HS-27A (cell line): ENCODE measurements around the gene FSHR.

Experiments
- DNase-seq: peaks from one replicate; pipeline ENCODE4 v3.0.0-alpha.2; 2012; ENCODE audit warnings: low read depth, missing footprints

Gene FSHR

DNA sequence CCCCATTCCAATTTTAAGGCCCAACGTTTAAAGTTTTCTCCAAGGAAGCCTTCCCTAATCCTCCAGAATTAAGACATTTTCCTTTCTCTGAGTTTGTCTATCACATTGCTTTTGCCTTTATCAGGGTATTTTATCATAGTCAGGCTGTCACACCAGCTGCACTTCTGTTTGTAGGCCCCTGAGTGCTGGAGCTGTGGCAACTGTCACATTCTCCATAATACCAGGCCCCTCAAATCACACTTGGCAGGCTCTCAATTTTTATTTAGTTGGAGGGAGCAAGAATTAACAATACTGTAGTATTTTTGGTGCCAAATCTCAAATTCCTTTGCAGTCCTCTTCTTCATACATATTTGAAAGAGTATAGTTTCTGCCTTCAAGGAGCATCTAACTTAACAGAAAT lies 122.2 kb downstream of the FSHR start:
- no peak for DNase-seq

DNA sequence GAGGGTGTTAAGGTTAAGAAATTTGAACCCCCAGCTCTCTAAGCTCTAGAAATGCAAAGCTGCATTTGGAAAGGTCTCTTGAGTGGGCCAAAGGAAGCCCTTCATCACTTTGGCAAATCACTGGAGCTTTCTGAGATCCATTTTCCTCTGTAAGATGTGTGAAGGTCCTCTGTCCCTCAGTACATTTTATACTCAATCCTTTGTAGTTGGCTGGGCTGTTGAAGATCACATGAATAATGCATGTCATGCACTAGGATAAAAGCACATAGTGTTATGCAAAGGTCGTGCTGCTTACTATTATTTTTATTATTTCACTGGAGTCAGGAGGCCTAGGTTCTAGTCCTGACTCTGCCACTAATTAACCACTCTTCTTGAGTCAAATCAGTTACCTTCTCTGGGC lies 124.9 kb downstream of the FSHR start:
- DNase-seq, result no peak

DNA sequence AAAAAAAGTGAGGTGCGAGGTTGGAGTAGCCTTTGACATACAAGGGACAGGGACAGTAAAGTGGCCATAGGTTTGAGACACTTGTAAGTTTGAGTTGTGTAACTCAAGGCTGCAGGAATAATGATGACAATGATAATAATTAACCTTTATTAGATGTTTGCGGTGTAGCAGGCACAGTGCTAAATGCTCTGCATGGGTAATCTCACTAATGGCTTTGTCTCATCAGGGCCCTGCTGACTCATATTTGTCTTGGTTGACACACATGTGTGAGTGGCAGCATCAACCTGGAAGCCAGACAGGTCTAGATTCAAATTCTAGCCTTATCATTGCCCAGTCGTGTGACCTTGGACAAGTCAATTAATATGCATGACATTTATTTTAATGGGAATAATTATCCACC lies 126.2 kb downstream of the FSHR start:
- DNase-seq, result no peak

DNA sequence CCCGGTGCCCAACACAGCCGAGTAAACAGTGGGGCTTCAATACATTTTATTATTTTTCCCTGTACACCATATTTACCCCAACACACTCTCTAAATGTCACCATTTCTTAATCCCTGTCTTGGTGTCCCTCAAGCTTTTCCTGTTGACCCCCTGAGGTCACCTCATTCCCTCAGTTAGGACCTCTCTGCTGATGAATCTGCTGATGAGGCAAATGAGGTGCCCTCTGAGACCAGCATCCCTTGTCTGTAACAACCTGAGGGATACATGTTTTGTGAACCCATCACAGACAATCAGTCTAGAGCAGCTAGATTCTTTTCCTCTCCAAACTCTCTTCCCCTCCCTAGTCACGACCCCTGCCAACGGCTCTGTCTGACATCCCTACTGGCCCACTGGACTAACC lies 127.6 kb downstream of the FSHR start:
- no peak for DNase-seq

DNA sequence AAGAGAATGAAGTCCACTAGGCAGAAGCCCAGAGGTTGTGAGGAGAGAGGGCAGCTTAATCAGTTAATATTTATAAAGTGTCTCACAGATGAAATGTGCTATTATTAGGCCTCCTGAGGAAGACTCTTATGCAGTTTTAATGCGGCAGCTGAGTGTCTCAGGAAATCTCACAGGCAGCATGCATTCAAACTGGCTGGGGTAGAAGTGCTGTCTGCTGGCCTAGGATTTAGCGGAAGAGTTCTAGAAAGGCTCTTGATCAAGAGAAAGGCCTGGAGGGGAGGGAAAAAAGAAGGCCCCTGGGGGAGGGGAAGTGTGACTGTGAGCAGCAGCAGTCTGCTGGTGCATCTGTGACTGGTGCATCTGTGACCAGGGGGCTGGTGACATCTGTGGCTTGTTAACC lies 133.0 kb downstream of the FSHR start:
- DNase-seq, result no peak

DNA sequence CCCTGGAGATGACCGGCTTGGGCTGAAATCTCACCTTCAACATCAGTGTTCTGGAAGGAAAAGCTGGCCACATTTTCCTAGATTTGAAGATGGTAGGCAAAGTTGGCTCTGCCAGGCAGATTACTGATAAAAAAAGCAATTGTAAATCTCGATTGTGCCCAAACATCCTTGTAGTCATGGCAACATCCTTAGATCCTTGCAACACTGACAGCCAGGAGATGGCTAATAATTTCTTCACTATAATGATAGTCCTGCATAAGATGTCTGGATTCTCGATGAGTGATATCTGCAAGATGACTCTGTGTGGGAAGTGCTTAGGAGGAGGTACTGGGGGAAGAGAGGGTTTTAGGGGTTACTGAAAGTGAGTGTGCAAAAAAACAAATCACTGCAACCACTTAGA lies 149.1 kb downstream of the FSHR start:
- no peak for DNase-seq

DNA sequence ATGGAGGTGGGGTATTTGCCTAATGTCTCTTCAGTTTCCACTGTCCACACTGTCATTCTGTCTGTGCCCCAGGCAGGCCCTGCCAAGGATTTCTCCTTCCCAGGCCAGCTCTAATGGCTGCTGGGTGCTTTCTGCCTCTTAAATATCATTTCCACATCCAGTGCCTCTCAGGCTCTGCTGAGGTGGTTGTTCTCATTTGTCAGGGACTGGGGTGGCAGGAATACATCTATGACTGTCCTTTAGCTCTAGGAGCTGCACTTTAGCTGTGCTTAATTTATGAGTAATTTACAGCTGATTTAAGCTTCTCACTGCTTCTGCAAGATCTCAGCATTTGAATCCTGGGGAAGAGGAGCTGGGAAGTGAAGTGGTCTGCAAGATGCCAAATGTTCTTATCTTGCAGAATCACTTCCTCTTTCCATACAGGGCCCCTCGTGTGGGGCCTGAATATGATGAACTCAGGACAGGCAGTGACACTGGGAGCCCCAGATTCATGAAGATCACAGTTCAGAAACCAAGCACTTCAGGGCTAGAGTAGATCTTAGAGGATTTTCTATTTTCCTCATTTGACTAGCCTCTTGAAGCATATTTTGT lies 150.2 kb downstream of the FSHR start:
- no peak for DNase-seq

DNA sequence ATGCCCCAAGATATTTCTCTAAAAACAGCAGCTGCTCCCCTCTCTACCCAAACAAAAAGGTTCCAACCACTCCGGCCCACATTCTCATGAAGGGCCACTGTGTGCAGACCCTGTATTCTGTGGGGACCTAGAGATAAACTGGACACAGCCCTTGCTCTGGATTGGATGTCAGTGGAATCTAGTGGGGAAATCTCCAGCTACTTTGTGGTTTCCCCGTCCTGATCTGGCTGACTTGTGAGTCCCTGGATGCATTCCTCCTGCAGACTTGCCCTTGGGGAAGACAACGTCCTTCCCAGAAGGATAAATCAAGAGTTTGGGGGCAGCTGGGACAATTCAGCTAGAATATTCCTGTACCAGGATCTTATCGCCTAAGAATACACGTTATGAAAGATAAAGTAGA lies 151.1 kb downstream of the FSHR start:
- DNase-seq, result no peak

DNA sequence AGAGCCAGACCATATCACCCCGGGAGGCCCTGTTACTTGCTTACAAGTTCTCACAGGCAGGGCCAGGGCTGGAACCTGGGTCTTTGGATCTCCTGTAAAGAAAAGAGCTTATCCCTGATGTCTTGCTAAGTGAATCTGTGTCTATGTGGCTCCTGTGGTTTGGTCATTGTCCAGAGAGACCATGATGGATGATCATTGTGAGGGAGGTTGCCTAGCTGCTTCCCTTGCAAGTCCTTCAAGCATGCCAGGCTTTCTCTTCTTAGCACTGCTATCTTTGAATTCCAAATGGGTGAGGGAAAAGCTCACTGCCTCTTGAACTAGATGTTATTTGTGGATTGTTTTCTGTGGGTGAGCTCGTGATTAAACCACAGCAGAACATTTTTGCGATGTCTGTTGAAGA lies 151.6 kb downstream of the FSHR start:
- DNase-seq, result no peak

DNA sequence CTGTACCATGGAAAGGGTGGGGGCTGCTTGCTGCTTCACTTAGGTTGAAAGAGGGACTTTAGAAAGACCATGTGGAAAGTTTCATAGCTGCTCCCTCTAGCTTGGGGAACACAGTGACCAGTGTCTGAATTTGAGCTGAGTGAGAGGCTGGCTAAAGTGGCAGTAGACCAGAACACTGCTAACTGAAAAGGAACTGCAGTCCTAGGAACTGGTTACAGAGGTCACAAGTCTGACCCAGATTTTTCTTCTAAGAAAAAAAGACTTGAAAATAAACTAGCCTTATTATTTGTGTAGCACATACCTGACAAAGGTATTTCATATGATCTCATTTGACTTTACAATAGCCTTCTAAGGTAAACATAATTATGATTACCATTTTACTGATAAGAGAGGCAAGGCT lies 153.6 kb downstream of the FSHR start:
- DNase-seq, result no peak

DNA sequence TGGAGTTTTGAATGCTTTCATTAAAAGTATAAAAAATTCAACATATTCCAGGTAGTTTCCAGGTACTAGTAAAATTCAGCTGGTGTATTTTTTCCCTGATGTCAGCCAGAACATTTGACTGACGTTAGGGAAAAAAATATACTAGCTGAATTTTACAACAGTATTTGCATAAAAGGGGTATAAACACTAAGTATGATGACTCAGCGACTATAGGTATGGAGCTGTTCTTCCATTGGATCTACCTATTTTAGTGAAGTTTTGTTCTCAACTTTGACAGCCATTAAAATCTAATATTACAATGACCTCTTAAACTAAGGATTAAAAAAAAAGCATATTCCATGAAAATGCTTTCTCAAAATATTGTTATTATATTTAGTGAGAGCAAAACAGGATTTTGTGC lies 155.9 kb downstream of the FSHR start:
- no peak for DNase-seq

DNA sequence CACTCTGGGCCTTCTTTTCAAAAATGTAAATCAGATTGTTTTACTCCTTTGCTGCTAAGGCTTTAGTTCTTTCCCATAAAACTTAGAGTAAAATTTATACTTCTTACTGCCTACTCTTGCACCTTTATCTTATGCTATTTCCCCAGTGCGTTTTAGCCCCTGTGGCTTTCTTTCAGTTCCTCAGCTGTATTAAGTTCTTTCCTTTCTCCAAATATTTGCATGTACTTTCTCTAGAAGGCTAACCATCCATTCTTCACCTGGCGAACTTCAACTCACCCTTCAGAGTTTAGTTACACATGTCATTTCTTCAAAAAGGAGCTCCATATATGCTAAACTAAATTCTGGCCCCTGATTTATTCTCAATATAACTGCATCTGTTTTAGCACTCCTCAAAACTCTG lies 160.7 kb downstream of the FSHR start:
- DNase-seq, result no peak

DNA sequence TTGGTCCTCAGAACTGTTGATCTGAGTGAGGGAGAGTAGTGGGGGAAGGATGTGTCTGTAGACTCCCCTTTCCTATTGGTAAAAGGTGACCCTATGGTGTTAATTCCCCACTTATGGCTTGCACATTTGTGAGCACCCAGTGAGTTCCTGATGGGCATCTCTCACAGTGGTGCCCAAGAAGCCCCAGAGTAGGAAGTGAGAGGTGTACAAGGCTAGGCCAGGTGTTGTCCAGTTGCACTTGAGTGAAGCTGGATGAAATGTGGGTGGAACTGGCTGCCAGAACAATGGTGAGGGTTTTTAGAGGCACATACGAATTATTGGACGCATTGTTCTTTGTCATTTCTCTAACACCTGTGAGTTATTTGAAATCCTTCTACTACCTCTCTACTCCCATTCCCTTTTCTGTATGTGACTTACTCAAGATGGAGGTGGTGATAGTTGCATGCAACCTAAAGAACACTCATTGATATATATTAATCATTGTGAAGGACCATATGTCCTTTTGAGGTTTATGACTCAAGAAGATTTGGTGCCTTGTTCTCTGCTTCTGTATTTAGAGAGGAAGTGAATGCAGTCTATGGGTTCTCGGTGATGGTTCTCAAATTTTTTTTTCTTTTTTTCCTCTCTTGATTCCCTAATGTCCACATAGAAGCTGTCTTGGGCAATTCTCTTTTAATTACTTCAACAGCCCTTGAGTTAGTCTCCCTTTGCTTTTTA lies 162.7 kb downstream of the FSHR start:
- no peak for DNase-seq

DNA sequence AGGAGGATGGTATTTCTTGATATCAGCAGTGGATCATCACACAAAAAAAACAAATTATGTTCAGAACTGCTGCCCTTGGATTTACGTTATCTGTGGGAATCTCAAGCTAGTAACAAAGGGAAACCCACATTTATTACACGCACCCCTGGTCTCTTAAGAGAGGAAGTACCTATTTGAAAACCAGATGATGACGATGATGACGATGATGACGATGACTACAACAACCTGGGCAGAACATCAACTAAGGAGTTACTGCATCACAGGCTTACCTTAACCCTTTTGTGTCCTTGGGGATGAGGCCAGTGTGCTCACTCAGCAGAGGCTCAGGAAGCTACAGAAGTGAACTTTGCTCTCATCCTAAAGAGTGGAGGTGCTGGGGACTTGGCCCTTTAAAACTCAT lies 169.4 kb downstream of the FSHR start:
- no peak for DNase-seq

DNA sequence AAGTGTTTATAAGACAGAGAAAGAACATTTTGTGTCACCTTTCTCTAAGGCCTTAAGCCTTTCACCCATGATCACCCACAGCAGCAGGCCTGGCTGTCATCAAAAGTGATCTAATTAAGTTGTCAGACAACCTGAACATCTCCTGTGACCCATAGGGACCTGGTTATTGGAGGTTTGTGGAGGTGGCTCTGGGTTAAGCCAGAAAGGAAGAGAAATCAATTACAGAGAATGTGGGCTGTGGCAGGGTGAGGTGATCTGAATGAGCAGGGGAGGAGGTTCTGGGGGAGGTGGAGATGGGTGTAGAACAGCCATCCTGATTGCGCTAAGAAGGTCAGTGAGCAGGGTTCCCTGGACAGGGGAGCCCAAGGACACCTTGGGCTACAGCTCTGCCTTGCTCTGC lies 170.8 kb downstream of the FSHR start:
- no peak for DNase-seq

DNA sequence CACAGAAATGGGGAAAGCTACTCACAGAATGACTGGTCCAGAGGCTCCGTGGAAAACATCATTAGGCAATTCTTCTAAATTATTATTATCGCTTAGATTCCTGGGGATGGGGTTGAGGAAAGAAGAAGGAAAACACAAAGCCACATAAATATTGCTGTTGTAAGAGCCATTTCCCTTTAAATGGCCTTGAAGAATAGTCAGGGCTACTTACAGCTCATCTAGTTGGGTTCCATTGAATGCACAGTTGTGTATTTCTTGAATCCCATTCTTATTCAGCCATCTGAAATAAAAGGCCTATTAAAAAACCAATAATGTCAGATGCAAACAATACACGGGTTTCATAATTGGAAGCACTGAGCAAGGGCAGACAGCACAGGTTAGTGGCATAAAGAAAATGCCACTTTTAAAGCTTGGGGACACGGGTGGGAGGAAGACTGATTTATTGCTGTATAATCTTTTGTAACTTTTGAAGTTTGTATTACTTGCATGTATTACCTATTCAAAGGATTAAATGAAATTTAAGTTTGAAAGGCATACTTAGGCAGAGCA lies 171.4 kb downstream of the FSHR start:
- no peak for DNase-seq

DNA sequence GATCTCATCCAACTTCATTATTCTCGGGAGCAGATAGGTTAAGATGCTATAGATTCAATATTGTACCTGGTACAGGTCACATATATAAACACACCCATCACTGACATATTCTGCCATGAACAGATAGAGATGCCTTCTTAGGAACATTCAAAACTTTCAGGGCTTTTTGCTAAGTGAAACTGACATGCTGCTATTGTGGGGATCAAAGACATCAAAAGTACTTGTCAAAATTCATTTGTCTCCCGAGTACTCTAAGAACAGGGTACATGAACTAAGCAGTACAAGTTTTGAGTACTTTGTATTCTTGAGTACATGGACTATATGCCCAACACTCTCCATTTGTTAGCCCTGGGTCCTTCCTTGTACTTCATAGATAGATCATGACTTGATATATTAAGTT lies 173.5 kb downstream of the FSHR start:
- no peak for DNase-seq

DNA sequence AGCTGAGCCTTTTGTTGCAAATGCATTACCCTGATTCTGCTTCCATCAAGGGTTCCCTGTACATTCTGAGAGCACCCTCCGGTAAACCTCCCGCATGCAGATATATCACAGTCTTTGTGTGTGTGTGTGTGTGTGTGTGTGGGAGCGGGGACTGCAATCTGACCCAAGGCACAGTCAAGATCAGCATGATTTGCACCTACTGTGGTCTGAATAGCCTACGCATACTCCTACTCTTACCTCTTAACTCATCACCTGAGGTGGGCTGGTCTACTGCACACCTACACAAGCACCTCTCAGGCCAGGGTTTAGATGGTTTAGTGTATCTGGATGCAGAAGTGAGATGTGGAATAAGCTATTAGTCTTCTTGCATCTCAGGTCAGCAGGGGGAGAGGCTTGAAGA lies 174.6 kb downstream of the FSHR start:
- no peak for DNase-seq

DNA sequence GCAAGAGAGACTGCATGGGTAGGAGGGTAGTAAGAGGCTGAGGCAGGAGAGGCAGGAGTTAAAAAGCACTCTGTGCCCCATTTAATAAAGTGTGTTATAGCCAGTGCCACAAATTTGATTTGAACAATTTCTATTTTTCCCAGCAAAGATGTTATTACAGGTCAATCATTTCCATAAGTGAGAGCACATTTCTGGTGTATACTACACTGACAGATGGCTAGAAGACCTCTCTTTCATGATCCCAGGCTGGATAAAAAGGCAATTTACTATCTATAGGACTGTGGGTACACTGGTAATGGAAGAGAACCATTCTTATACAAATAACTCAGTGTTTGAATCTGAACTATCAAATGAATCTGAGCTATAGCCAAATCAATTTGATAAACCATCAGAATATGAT lies 176.2 kb downstream of the FSHR start:
- no peak for DNase-seq

DNA sequence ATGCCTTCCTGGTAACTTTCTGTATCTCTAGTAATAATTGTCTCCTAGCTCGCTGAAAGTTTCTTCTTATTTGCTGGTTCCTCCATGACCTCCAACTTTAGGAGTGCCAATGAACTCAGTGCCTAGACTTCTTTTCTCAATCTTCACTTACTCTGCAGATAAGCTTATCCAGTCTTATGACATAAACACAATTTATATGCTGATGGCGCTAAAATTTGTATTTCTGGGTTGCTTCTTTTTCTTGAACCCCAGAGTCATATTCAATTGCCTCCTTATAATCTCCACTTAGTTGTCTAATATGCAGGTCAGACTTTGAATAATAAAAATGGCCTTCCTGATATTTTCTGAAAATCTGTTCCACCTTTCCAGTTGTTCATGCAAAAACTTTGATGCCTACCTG lies 182.5 kb downstream of the FSHR start:
- DNase-seq, result no peak

DNA sequence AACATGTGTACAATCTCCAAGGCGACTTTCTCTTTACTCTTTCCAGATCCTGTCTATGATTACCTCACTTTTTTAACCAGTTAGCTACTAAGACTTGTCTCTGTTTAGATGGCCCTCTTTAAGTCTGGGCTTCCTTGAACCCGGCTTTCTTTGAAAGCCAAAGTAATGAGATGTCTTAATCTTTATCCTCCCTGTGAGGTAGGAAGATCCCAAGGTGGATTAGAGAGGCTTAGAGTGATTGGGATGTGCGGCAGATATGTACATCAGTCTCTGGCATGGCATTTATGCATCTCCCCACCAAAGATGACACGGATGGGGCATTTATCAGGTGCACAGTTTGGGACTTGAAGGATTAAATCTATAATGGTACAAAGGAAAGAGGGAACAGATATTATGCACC lies 186.3 kb downstream of the FSHR start:
- no peak for DNase-seq

DNA sequence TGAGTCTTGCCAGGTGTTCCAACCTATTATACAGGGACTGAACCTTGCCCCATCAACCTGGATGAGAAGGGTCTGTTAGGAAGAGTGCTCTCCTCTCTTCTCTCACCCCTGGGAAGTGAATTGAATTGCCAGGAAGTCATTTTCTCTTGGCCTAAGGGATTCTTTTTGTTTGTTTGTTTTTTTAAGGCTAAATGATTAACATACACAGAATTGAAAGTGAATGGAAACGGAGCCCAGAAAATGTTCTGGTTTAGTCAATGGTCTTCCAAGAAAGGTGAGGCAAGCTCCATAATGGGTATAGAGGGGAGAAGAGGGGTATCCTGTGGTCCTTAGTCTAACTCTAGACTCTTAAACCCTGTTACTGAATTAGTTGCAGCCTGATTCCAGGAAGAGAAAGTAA lies 189.1 kb downstream of the FSHR start:
- DNase-seq, result no peak

DNA sequence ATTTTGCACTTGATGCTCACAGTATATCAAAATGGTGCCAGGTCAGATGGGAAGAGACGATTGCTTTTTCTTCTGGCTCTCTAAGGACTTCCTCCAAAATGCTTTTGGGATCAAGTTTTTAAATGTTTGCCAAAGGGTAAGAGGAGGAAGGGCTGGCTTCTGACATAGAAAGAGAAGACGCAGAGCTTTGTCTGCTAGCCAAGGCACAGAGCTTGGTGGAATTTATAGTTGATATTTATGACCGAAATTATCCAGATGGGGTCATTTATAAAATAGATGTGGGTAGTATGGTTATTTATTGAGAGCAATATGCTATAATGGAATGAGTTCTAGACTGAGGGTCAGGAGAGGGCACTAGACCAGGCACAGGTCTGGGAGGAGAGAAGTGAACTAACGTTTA lies 193.3 kb downstream of the FSHR start:
- DNase-seq, result no peak

DNA sequence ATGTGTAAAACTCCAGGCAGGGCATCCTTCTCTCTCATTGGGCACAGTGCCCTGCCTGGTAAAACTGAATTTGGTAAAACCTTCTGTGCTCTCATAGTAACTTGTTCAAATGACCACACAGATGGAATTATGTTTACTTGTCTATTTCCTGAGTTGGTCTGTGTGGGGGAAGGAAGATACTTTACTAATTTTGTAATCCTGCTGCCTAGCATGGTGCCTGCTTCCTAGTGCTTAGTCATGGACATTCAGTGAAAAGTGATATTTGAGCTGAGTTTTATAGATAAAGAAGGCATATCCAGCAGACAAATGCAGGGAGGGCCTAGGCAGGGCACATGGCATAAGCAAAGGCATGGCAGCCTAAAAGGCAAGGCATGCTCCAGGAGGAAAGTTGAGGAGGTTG lies 199.4 kb downstream of the FSHR start:
- no peak for DNase-seq
